MM.1S (cell line): ENCODE results near the gene HLA-DPA1.

Source experiments
- CTCF ChIP-seq: fragments of 300-600 bp; sonication (generic); IDR thresholded peaks from 2 replicates; pipeline ENCODE4 v1.5.1; 2016; ENCODE audit warnings: antibody characterized with exemption, low read length, mixed read lengths
- EZH2 ChIP-seq: fragments of 300-600 bp; sonication (generic); optimal IDR thresholded peaks from 2 replicates; pipeline ENCODE3; 2017; ENCODE audit warnings: low read depth, mild to moderate bottlenecking, antibody characterized with exemption, low read length, mixed read lengths
- EZH2phosphoT487 ChIP-seq: fragments of 300-600 bp; sonication (generic); IDR thresholded peaks from 2 replicates; pipeline ENCODE4 v1.6.1; 2018; ENCODE audit warnings: antibody characterized with exemption, low read length

GRCh38 chr6:33040157-33040556 lies 33.3 kb downstream of the HLA-DPA1 start:
- no peak for TF ChIP-seq CTCF
- no peak for TF ChIP-seq EZH2
- no peak for TF ChIP-seq EZH2phosphoT487
